Limb (tissue), 2 donors: ENCODE measurements around the gene GPC5.

ENCODE experiments used
- DNase-seq, 2 donors: peaks; one replicate each; pipeline ENCODE4 v3.0.0-alpha.2; 2016; ENCODE audit errors: extremely low spot score in 2 of 2

Gene GPC5

GRCh38 chr13:92137520-92137919 lies 739.1 kb downstream of the GPC5 start:
- no peak for DNase-seq

DNA sequence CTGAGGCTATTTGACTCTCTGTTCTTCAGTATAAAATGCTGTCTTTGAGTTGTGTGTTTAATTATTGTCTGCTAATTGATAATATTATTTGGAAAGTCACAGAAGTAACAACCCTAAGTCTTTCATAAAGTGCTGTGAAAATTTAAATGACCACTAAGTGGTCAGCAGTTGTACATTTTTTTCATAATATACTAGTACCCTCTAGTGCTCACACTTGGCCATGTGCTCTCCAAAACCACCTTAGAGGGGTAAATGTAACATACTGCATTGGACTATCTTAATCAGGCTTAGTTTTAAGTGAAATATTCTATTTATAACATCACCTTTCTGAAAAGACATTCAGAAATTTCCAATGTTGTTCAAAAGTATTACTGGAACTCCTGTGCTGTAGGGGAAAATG lies 745.3 kb downstream of the GPC5 start:
- no peak for DNase-seq

- no peak for DNase-seq
These were observed 752.2 kb downstream of the GPC5 start for GRCh38 chr13:92150606-92151005.

DNA sequence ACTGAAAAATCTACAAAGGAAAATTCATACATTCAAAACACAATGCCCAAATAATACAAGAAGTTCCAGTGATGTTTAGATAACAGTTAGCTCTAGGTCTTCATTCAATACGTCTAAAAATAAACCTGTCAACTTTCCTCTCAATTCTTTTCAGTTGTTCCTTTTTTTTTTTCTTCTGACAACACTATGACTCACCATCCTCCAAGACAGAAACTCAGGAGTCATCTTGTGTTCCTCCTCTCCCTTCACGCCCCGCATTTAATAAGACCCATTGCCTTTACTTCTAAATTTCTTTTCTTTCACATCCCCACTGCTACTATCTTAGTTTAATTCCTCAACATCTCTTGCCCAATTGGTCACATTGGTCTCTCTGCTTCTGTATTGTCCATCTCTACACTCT lies 759.9 kb downstream of the GPC5 start:
- no peak for DNase-seq

DNA sequence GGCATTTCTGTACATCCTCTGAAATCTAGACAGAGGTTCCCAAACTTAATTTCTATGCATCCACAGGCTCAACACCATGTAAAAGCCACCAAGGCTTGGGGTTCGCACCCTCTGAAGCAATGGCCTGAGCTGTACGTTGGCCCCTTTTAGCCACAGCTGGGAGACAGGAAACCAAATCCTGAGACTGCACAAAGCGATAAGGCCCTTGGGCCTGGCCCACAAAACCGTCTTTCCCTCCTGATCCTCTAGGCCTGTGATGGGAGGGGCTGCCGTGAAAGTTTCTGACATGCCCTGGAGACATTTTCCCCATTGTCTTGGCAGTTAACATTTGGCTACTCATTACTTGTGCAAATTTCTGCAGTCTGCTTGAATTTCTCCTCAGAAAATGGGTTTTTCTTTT lies 766.4 kb downstream of the GPC5 start:
- DNase-seq = no peak

GRCh38 chr13:92172191-92172590 lies 773.8 kb downstream of the GPC5 start:
- no peak for DNase-seq

- DNase-seq = no peak
These were observed 774.8 kb downstream of the GPC5 start for GRCh38 chr13:92173254-92173653.

DNA sequence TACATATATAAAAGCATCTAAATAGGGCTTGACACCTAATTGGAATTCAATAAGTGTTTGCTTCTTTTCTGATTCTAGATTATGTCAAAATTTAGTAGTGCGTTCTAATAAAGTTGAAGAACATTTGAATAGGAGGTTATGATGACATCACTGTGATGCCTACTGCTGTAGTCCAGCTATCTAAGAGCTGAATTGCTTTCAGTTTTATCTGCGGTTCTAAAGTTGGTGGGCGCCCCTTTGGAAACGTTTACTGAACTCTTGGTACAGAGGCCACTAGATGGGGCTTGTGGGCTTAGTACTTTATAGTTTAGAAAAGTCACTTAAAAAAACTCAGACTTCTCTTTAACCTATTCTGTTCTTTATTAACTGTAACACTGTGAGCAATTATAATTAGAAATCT lies 776.9 kb downstream of the GPC5 start:
- DNase-seq = peak in 1 of 2 donors; percentile 46

DNA sequence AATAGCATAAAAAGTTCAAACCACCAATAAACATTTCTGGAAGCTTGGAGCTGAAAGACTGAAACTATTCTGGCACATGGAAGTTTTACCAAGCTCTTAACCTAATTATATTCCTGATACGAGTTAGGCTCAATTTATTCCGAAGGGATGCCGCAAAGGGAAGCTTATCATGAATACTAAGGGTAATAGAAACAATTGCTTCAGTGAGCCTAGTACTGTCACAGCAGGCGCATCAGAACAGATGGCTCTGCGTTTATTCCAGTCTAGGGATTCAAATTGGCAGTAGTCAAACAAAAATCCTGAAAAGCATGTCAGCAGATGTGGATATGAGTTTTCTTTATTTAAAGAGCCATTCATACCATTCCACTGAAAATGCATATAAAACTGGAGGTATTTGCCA lies 779.5 kb downstream of the GPC5 start:
- peak in 1 of 2 donors; percentile 7 for DNase-seq

- no peak for DNase-seq
These were observed 780.8 kb downstream of the GPC5 start for GRCh38 chr13:92179223-92179622.

GRCh38 chr13:92187378-92187989 lies 789.1 kb downstream of the GPC5 start:
- peak in 1 of 2 donors; percentile 49 for DNase-seq

DNA sequence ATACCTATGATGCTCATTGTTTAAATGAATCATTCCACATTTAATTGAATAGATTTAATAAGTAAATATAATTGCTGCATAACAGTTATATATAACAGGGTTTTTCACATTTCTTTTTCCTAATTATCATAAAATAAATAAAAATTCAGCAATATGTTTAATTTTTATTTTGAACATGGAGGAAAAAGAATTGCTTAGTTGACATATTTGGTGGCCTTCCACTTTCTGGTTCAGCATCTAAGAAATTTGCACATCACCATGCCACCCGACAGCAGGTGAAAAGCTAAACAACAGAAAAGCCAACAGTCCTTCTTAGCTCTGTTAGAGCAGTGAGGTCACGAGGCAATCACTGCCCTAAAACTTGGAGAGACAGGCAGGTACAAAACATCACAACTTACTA lies 790.2 kb downstream of the GPC5 start:
- no peak for DNase-seq

DNA sequence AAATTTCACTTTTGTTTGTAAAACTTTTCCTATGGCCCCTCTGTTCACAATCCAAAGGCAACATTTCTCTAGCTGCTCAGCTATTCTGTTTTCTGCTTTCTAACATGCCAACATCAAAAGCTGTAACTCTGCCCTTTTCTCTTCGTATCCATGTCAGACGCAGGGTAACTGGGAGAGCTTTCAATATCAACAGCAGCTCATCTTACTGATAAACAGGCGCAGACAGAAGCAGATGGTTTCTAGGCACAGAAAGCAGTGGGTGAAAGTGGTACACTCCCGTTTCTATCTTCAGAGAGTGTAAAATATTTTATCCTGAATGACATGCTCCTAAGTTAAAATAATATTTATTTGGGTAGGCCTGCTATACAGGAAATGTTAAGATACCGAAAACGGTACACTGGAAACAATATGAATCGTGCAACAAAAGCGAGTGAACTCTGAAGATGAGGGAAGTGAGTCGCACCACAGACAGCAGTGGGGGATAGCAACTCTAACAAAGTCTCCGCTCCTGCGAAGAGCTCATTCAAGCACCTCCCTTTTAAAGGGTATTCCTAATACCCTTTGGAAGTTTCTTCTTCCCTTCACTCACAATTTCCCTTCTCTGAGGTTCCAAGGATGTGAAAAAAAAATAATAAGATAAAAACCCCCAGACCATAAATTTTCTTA lies 798.3 kb downstream of the GPC5 start:
- DNase-seq = no peak

- no peak for DNase-seq
These were observed 799.2 kb downstream of the GPC5 start for GRCh38 chr13:92197669-92198068.

GRCh38 chr13:92218615-92219014 lies 820.2 kb downstream of the GPC5 start:
- DNase-seq = no peak

GRCh38 chr13:92221916-92222315 lies 823.5 kb downstream of the GPC5 start:
- no peak for DNase-seq

DNA sequence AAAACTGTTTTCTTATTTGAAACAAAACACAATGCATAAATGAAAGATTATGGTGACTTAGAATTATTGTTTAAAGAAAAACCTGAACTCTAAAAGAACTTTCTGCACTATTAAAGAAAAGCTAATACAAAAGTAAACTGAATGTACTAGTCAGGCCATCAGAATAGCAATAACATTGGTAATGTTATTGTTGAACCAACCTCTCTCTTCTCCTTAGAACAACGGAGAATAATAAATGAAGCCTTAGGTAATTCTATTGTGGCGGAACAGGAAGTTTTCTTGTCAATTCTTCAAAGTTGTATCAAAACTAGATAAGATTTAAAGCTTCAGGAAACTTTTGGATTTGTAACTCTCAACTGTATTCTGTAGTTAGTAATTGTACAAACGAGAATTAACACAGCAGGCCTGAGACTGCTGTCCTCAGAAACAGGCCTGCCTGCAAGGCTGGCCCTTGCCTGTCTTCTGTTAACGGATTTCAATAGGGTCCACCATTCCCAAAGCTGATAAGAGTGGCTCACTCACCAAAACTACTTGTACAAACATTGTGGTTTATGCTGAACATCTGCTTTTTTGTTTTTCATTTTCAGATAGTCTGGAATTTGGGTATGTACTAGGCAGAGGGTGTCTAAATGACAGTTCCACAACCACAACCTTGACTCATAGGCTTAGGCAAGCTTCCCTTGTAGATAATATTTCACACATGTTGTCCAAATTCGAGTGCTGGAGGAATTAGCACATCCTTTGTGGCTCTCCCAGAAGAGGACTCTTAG lies 825.8 kb downstream of the GPC5 start:
- no peak for DNase-seq

- DNase-seq = no peak
These were observed 826.4 kb downstream of the GPC5 start for GRCh38 chr13:92224825-92225224.

DNA sequence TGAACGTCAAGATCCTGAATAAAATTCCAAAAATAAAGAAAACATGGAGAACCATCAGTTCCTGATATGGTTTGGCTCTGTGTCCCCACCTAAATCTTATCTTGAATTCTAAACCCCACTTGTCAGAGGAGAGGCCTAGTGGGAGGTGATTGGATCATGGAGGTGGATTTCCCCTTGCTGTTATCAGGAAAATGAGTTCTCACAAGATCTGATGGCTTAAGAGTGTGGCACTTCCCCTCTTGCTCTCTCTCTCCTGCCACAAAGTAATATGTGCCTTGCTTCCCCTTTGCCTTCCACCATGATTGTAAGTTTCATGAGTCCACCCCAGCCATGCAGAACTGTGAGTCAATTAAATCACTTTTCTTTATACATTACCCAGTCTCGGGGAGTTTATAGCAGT lies 827.4 kb downstream of the GPC5 start:
- no peak for DNase-seq

- DNase-seq = no peak
These were observed 834.5 kb downstream of the GPC5 start for GRCh38 chr13:92232871-92233270.

DNA sequence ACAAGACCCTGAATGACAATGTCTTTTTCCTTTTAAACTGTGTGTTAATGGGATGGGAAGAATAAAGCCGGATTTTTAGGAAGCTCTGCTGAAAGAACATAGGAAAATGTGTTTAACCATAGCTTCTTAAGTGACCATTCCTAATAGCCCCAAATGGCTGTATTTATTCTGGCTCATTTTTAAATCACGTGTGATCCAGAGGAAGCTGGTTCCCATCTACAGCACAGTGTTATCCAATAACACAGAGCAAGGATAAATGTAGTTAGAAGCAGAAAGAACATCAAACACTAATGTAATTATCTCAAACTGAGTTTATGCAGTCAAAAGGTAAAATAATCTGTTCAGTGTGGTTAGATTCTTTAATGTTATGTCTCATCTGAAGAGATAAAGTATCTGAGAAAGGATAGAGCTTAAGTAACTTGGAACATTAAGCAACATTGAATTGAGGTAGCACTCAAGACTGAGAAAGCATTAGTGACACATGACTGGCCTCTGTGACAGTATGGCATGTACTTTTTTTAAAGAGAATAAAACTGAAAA lies 853.3 kb downstream of the GPC5 start:
- no peak for DNase-seq

DNA sequence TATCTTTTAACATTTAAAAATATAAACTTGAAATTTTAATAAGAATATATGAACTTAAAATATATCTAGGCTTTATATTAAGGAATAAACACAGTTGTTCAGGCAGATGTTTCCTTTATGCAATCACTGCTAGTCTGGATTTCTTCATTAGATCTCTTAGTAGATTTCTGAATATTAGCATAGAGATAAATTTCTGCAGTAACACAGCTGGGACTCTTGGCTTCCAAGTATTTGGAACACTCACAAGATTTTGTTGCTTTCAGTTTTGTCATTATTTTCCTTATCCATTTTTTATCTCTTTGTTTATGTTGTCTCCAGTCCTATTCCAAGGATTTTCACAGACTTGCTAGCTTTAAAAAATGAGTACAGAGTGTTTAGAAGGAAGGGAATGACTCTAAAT lies 857.1 kb downstream of the GPC5 start:
- no peak for DNase-seq

- no peak for DNase-seq
These were observed 857.8 kb downstream of the GPC5 start for GRCh38 chr13:92256211-92256610.
